IMR-90 (cell line): ENCODE data around the gene HOXD10.

Experiments
- FOS ChIP-seq: fragments of 150-350 bp; IDR thresholded peaks from 2 replicates; pipeline ENCODE4 v1.6.1; 2016; ENCODE audit warnings: low read depth, low read length
- MXI1 ChIP-seq: IDR thresholded peaks from 2 replicates; pipeline ENCODE4 v1.6.1; 2012; ENCODE audit warnings: low read depth, mild to moderate bottlenecking, low read length, moderate library complexity, borderline replicate concordance
- NFE2L2 ChIP-seq: fragments of 150-350 bp; IDR thresholded peaks from 2 replicates; pipeline ENCODE4 v1.6.1; 2016; ENCODE audit warnings: low read depth, mild to moderate bottlenecking, low read length
- POLR2A ChIP-seq: IDR thresholded peaks from 2 replicates; pipeline ENCODE4 v1.6.1; 2012; ENCODE audit warnings: mild to moderate bottlenecking, low read depth, low read length
- RAD21 ChIP-seq: IDR thresholded peaks from 2 replicates; pipeline ENCODE4 v1.6.1; 2012; ENCODE audit warnings: low read length, improper control_type of control experiment
- RCOR1 ChIP-seq: IDR thresholded peaks from 2 replicates; pipeline ENCODE4 v1.6.1; 2012; ENCODE audit warnings: mild to moderate bottlenecking, low read length, improper control_type of control experiment; ENCODE audit not compliant: insufficient replicate concordance
- RFX5 ChIP-seq: IDR thresholded peaks from 2 replicates; pipeline ENCODE4 v1.8.0; 2012; ENCODE audit warnings: low read depth, mild to moderate bottlenecking, low read length, moderate library complexity
- TF ChIP-seq, protein P1 (sequence below): conservative IDR thresholded peaks from 2 replicates; pipeline ENCODE4 v1.5.1; 2012; ENCODE audit warnings: mild to moderate bottlenecking, low read depth, low read length, improper control_type of control experiment
- TF ChIP-seq, protein P2 (sequence below): fragments of 150-350 bp; IDR thresholded peaks from 2 replicates; pipeline ENCODE4 v1.6.1; 2017; ENCODE audit warnings: mild to moderate bottlenecking, antibody characterized with exemption, low read length, low read depth
- TF ChIP-seq, protein P3 (sequence below): fragments of 150-350 bp; IDR thresholded peaks from 2 replicates; pipeline ENCODE4 v1.6.1; 2016; ENCODE audit warnings: low read depth, mild to moderate bottlenecking, low read length, moderate library complexity, borderline replicate concordance

DNA sequence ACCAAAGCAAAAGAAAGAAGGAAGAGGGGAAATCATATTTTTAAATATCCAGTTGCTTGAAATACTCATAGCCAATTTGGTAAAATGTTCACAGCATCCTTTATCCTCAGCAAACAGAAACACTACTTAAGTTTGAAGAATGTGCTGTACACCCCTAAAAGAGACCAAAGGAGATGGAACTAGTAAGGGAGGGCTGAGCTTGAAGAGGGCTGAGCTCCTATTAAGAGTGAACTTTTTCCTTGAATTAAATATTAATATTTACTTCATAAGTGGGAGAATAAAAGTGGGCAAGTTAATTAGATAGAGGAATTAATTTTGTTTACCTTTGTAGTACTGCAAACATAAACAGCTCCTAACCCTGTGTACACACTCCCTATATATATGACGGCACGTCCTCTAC, 39.8 kb upstream of the HOXD10 start:
- TF ChIP-seq, protein P1, sequence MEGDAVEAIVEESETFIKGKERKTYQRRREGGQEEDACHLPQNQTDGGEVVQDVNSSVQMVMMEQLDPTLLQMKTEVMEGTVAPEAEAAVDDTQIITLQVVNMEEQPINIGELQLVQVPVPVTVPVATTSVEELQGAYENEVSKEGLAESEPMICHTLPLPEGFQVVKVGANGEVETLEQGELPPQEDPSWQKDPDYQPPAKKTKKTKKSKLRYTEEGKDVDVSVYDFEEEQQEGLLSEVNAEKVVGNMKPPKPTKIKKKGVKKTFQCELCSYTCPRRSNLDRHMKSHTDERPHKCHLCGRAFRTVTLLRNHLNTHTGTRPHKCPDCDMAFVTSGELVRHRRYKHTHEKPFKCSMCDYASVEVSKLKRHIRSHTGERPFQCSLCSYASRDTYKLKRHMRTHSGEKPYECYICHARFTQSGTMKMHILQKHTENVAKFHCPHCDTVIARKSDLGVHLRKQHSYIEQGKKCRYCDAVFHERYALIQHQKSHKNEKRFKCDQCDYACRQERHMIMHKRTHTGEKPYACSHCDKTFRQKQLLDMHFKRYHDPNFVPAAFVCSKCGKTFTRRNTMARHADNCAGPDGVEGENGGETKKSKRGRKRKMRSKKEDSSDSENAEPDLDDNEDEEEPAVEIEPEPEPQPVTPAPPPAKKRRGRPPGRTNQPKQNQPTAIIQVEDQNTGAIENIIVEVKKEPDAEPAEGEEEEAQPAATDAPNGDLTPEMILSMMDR, result no peak
- TF ChIP-seq NFE2L2, result no peak
- no peak for TF ChIP-seq POLR2A
- no peak for TF ChIP-seq RCOR1
- no peak for TF ChIP-seq RFX5
- TF ChIP-seq FOS, result no peak
- TF ChIP-seq, protein P2, sequence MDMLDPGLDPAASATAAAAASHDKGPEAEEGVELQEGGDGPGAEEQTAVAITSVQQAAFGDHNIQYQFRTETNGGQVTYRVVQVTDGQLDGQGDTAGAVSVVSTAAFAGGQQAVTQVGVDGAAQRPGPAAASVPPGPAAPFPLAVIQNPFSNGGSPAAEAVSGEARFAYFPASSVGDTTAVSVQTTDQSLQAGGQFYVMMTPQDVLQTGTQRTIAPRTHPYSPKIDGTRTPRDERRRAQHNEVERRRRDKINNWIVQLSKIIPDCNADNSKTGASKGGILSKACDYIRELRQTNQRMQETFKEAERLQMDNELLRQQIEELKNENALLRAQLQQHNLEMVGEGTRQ, result no peak
- no peak for TF ChIP-seq RAD21
- no peak for TF ChIP-seq MXI1
- TF ChIP-seq, protein P3, sequence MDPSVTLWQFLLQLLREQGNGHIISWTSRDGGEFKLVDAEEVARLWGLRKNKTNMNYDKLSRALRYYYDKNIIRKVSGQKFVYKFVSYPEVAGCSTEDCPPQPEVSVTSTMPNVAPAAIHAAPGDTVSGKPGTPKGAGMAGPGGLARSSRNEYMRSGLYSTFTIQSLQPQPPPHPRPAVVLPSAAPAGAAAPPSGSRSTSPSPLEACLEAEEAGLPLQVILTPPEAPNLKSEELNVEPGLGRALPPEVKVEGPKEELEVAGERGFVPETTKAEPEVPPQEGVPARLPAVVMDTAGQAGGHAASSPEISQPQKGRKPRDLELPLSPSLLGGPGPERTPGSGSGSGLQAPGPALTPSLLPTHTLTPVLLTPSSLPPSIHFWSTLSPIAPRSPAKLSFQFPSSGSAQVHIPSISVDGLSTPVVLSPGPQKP, result no peak
